HEK293T (cell line): ENCODE measurements around the gene RFC2.
"Not testable (repeated sequence)": the region's sequence is repeated elsewhere in the genome, so short reads cannot be mapped to it uniquely, and the experiment has no call there.

Experiments used
- BHLHE40 ChIP-seq: fragments of 450-650 bp; IDR thresholded peaks from 2 replicates; pipeline ENCODE4 v1.6.1; 2016; ENCODE audit warnings: mild to moderate bottlenecking, moderate library complexity, borderline replicate concordance
- FOXK2 ChIP-seq: fragments of 450-650 bp; IDR thresholded peaks from 2 replicates; pipeline ENCODE4 v1.6.1; 2016; ENCODE audit warnings: mild to moderate bottlenecking
- FOXM1 ChIP-seq: fragments of 450-650 bp; IDR thresholded peaks from 2 replicates; pipeline ENCODE4 v1.6.1; 2017; ENCODE audit warnings: mild to moderate bottlenecking, borderline replicate concordance
- NFRKB ChIP-seq: fragments of 450-650 bp; IDR thresholded peaks from 2 replicates; pipeline ENCODE4 v1.6.1; 2016; ENCODE audit warnings: mild to moderate bottlenecking, moderate library complexity
- SP1 ChIP-seq: fragments of 450-650 bp; IDR thresholded peaks from 2 replicates; pipeline ENCODE4 v1.6.1; 2017
- SUZ12 ChIP-seq: fragments of 450-650 bp; IDR thresholded peaks from 2 replicates; pipeline ENCODE4 v1.6.1; 2016; ENCODE audit warnings: mild to moderate bottlenecking

- TF ChIP-seq SP1, FOXK2, BHLHE40, SUZ12, NFRKB, FOXM1: not testable (repeated sequence)
These were observed 46.0 kb downstream of the RFC2 start for GRCh38 chr7:74208241-74208640.
